Small intestine (tissue), 7 donors: ENCODE results near the gene ZNF44. TPM values are rescaled to one million over a fixed set of nuclear protein-coding genes. Genes with fewer than 3 reads are reported as not detected.
"Not testable (repeated sequence)": the region's sequence is repeated elsewhere in the genome, so short reads cannot be mapped to it uniquely, and the experiment has no call there.

Experiments used
- DNase-seq, 2 donors: peaks; one replicate each; pipeline versions ENCODE4 v3.0.0 to v3.0.0-alpha.2; 2013
- FAIRE-seq: peaks from 2 replicates; lab custom pipeline; 2012; peaks lifted over from hg19 to GRCh38; lab: Jason Lieb, UNC
- H3K27ac ChIP-seq, 3 donors: one replicate each; pipeline ENCODE4 v1.5.1; 2013; ENCODE audit warnings: low read length in 2 of 3, mild to moderate bottlenecking in 2 of 3, control low read depth in 1 of 3, inconsistent platforms in 1 of 3, low read depth in 1 of 3, moderate library complexity in 1 of 3
- H3K27me3 ChIP-seq, 3 donors: one replicate each; pipeline ENCODE4 v1.6.1; 2013; ENCODE audit warnings: low read length in 3 of 3, inconsistent platforms in 1 of 3; ENCODE audit not compliant: control insufficient read depth in 3 of 3, insufficient read depth in 3 of 3
- H3K36me3 ChIP-seq, 3 donors: one replicate each; pipeline ENCODE4 v1.6.1; 2013; ENCODE audit warnings: low read length in 3 of 3, inconsistent platforms in 1 of 3, low read depth in 1 of 3, mild to moderate bottlenecking in 1 of 3, moderate library complexity in 1 of 3; ENCODE audit not compliant: control insufficient read depth in 3 of 3, insufficient read depth in 2 of 3
- H3K4me1 ChIP-seq, 3 donors: one replicate each; pipeline ENCODE4 v1.6.1; 2013; ENCODE audit warnings: low read length in 2 of 3, inconsistent platforms in 1 of 3, low read depth in 1 of 3, mild to moderate bottlenecking in 1 of 3, moderate library complexity in 1 of 3; ENCODE audit not compliant: control insufficient read depth in 3 of 3, insufficient read depth in 2 of 3
- H3K4me3 ChIP-seq, 3 donors: one replicate each; pipeline ENCODE4 v1.5.1; 2013; ENCODE audit warnings: low read length in 3 of 3, control low read depth in 1 of 3, inconsistent platforms in 1 of 3, low read depth in 1 of 3, mild to moderate bottlenecking in 1 of 3, moderate library complexity in 1 of 3
- H3K9me3 ChIP-seq, 2 donors: one replicate each; pipeline ENCODE4 v1.6.1; 2013; ENCODE audit warnings: low read depth in 1 of 2, low read length in 1 of 2; ENCODE audit not compliant: control insufficient read depth in 2 of 2, insufficient read depth in 1 of 2
- WGBS, 3 donors: extraction: QIAGEN DNeasy Blood & Tissue Kit; methylation state at CpG; one replicate each; pipeline ENCODE4 v1.1.7; 2013; 5-methylcytosine and 5-hydroxymethylcytosine counted together
- polyA plus RNA-seq, 4 donors: library from polyadenylated mRNA; stranded (reverse) in 3 of 4; unstranded in 1 of 4; fragments of 200-250 nt in 3 of 4; fragments of 120-200 nt in 1 of 4; gene quantifications; one replicate each; pipeline versions ENCODE4 v1.2.1 to v1.2.3, GENCODE V29; 2013
- donor health status: healthy with polysubstance abuse.
- donor health status: control.
- donor health status: control.
- donor health status: Bipolar disorder and iron deficiency.
- donor health status: healthy.

Gene ZNF44
- polyA plus RNA-seq, 4 donors: 6.4 to 15.6 (median 11.8) TPM

- DNase-seq: peak; percentile 60 to 72
- Histone ChIP-seq H3K9me3 (peaks cover 0 to 13% of the 10 kb centered on the region in 2 donors), H3K4me1 (no peaks in the 10 kb centered on the region), H3K27ac (no peak overlapping the region), H3K27me3 (no peaks in the 10 kb centered on the region), H3K4me3 (peak overlapping the region in 1 of 3 donors; percentile 0), H3K36me3 (peaks cover 3 to 6% (median 3%) of the 10 kb centered on the region in 3 donors)
- no peak for FAIRE-seq
- 27 to 58% (median 43%) methylated on average over 7 of the region's 7 CpGs for WGBS, 3 donors
Measured at GRCh38 chr19:12314553-12314952, 19.9 kb upstream of the ZNF44 start.

GRCh38 chr19:12308891-12309290 lies 14.2 kb upstream of the ZNF44 start:
- not testable (repeated sequence) for DNase-seq, FAIRE-seq, H3K4me1 ChIP-seq, H3K27ac ChIP-seq, H3K9me3 ChIP-seq, H3K4me3 ChIP-seq, H3K36me3 ChIP-seq, H3K27me3 ChIP-seq
- WGBS, 3 donors: 96 to 97% (median 96%) methylated on average over 12 of the region's 12 CpGs

- peaks cover 0 to 11% (median 0%) of the 10 kb centered on the region in 3 donors for H3K36me3 ChIP-seq
- DNase-seq (peak in 1 of 2 donors; percentile 34), FAIRE-seq (no peak)
- H3K27me3 ChIP-seq: no peaks in the 10 kb centered on the region
- peak overlapping the region; percentile 12 to 94 (median 89) for H3K4me3 ChIP-seq
- H3K27ac ChIP-seq: peak overlapping the region; percentile 81 to 98 (median 98)
- peaks cover 3 to 11% (median 4%) of the 10 kb centered on the region in 3 donors for H3K4me1 ChIP-seq
- H3K9me3 ChIP-seq: no peaks in the 10 kb centered on the region
- WGBS, 3 donors: 47 to 49% (median 47%) methylated on average over 11 of the region's 11 CpGs
Measured at GRCh38 chr19:12295191-12295590, 508 bp upstream of the ZNF44 start.

- Histone ChIP-seq H3K4me1 (peaks cover 3 to 11% (median 4%) of the 10 kb centered on the region in 3 donors), H3K9me3 (no peaks in the 10 kb centered on the region), H3K27ac (peak overlapping the region; percentile 95 to 98 (median 98)), H3K27me3 (no peaks in the 10 kb centered on the region), H3K4me3 (peak overlapping the region; percentile 89 to 98 (median 94)), H3K36me3 (peaks cover 0 to 18% (median 6%) of the 10 kb centered on the region in 3 donors)
- FAIRE-seq (no peak), DNase-seq (peak; percentile 93 to 94)
- 0 to 1% (median 0%) methylated on average over 16 to 18 of the region's 18 CpGs for WGBS, 3 donors
Measured at GRCh38 chr19:12293777-12294248, 870 bp downstream of the ZNF44 start.

- H3K4me1 ChIP-seq: peaks cover 3 to 6% (median 4%) of the 10 kb centered on the region in 3 donors
Measured at GRCh38 chr19:12289790-12290065, 5.0 kb downstream of the ZNF44 start.

GRCh38 chr19:12287958-12288500 lies 6.7 kb downstream of the ZNF44 start:
- Histone ChIP-seq H3K27me3 (no peaks in the 10 kb centered on the region), H3K27ac (no peak overlapping the region), H3K4me1 (peaks cover under 1 to 2% (median under 1%) of the 10 kb centered on the region in 3 donors), H3K9me3 (peaks cover 2 to 33% of the 10 kb centered on the region in 2 donors), H3K4me3 (no peak overlapping the region), H3K36me3 (peaks cover 0 to 38% (median 6%) of the 10 kb centered on the region in 3 donors)
- 85 to 96% (median 91%) methylated on average over 1 of the region's 1 CpG for WGBS, 3 donors
- FAIRE-seq (no peak), DNase-seq (no peak)

More at GRCh38 chr19:12289790-12290065, 5.0 kb downstream of the ZNF44 start:
- FAIRE-seq (no peak), DNase-seq (no peak)
- peaks cover 0 to 18% of the 10 kb centered on the region in 2 donors for H3K9me3 ChIP-seq
- 98 to 99% (median 98%) methylated on average over 7 of the region's 7 CpGs for WGBS, 3 donors
- H3K27me3 ChIP-seq: no peaks in the 10 kb centered on the region
- no peak overlapping the region for H3K27ac ChIP-seq
- no peak overlapping the region for H3K4me3 ChIP-seq
- H3K36me3 ChIP-seq: peaks cover 0 to 31% (median 6%) of the 10 kb centered on the region in 3 donors

- DNase-seq (no peak), FAIRE-seq (no peak)
- Histone ChIP-seq H3K36me3 (peaks cover 0 to 23% (median 4%) of the 10 kb centered on the region in 3 donors), H3K27me3 (no peaks in the 10 kb centered on the region), H3K27ac (no peak overlapping the region), H3K9me3 (peaks cover 2 to 41% of the 10 kb centered on the region in 2 donors), H3K4me3 (no peak overlapping the region), H3K4me1 (no peaks in the 10 kb centered on the region)
- 97 to 99% (median 97%) methylated on average over 17 to 18 of the region's 18 CpGs for WGBS, 3 donors
Measured at GRCh38 chr19:12284631-12285030, 10.1 kb downstream of the ZNF44 start.

- DNase-seq (no peak), FAIRE-seq (no peak)
- H3K4me3 ChIP-seq: no peak overlapping the region
- H3K36me3 ChIP-seq: peaks cover 0 to 23% (median 2%) of the 10 kb centered on the region in 3 donors
- H3K9me3 ChIP-seq: peaks cover 2 to 41% of the 10 kb centered on the region in 2 donors
- no peak overlapping the region for H3K27ac ChIP-seq
- H3K4me1 ChIP-seq: no peaks in the 10 kb centered on the region
- 98 to 99% (median 99%) methylated on average over 14 of the region's 14 CpGs for WGBS, 3 donors
- no peaks in the 10 kb centered on the region for H3K27me3 ChIP-seq
Measured at GRCh38 chr19:12284226-12284625, 10.5 kb downstream of the ZNF44 start.
